Hippocampal formation (tissue), 2 donors: Measurements from ENCODE around the gene FAM114A2.
"Not testable (repeated sequence)": the region's sequence is repeated elsewhere in the genome, so short reads cannot be mapped to it uniquely, and the experiment has no call there.

Experiments
- DNase-seq, 2 donors: peaks; one replicate each; lab custom pipeline; 2025; lab: John Stamatoyannopoulos, UW

The FAM114A2 gene

GRCh38 chr5:154047324-154047723 lies 8.6 kb upstream of the FAM114A2 start:
- no peak for DNase-seq

GRCh38 chr5:154046486-154046885 lies 7.8 kb upstream of the FAM114A2 start:
- no peak for DNase-seq

GRCh38 chr5:154044581-154044980 lies 5.9 kb upstream of the FAM114A2 start:
- no peak for DNase-seq

- no peak for DNase-seq
Observed at GRCh38 chr5:154044099-154044498, 5.4 kb upstream of the FAM114A2 start.

DNA sequence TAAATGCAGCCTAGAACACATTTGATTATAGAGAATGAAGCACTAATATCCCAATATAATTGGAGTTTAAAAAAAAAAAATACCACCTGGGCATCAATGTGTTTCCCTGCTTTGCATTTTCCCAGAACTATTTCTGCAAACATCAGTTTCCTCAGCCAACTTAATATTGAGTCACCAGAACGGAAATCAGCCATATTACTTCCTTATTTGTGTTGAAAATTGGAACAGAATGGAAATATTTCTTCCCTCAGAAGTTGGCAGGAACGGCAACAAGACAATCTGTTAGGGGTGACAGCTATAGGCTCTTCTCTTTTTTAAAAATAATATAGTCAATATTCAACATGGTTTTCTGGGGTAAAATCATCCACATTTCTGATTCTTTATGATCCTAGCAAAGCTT lies 4.1 kb upstream of the FAM114A2 start:
- DNase-seq = no peak

DNA sequence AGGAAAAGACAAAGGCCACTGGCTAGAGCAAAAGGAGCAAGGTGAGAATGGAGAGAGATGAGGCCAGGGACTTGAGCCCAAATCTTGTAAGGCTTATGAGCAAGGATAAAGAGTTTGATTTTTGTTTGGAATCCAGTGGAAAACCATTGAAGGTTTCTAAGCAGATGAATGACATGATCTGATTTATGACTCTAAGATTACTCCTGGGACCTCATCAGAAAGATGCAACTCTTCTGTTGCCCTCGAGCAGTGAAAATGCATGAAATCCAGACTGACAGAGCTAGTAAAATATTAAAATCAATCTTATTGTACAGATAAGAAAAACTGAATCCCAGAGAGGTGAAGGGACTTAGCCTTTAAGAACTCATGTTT lies 734 bp upstream of the FAM114A2 start:
- DNase-seq = no peak

DNA sequence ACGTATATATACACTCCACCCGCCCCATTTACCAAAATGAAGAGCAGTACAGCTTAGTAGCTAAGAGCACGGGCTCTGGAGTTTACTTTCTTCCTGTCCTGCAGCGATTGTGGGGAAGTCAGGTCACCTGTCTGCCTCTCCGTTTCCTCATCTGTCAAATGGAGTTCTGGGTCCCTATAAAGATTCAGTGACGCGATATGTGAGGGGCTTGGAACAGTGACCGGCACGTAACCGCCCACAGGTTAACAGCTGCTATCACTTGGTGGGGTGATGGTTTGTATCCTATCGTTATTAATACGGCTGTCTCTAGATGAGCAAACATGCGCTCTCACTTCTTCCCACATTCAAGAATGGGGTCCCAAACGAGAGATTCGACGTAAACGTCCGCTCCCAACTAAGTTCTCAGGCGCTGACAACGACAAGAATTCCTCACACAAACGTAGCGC lies 426 bp downstream of the FAM114A2 start:
- no peak for DNase-seq

- no peak for DNase-seq
Observed at GRCh38 chr5:154034944-154035343, 3.8 kb downstream of the FAM114A2 start.

DNA sequence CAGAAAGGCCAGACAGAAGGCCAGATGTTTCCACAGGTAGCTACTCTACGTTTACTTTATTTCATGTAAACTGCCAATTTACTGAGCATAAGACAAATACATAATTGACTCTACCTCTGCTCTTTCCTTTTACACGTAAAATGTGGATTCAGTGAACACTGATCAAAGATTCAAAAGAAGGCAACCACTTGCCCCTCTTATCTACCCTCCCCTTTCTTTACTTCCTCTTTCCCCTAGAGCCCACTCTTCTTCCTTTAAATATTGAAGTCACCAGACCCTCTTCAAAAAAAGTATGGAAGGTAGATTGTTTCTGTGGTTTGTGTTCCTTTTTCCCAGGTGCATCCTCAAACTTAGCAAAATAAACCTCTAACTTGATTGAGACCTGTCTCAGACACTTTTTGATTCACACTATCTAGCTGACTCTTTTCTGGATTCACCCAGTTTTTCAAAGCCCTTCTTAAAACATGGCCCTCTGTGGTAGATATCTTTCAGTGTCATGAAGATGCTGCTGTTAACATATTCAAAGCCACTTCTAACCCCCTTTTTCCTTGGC lies 6.7 kb downstream of the FAM114A2 start:
- DNase-seq = no peak

GRCh38 chr5:154025951-154026350 lies 12.8 kb downstream of the FAM114A2 start:
- no peak for DNase-seq

- DNase-seq = not testable (repeated sequence)
Observed at GRCh38 chr5:154018919-154019318, 19.8 kb downstream of the FAM114A2 start.

DNA sequence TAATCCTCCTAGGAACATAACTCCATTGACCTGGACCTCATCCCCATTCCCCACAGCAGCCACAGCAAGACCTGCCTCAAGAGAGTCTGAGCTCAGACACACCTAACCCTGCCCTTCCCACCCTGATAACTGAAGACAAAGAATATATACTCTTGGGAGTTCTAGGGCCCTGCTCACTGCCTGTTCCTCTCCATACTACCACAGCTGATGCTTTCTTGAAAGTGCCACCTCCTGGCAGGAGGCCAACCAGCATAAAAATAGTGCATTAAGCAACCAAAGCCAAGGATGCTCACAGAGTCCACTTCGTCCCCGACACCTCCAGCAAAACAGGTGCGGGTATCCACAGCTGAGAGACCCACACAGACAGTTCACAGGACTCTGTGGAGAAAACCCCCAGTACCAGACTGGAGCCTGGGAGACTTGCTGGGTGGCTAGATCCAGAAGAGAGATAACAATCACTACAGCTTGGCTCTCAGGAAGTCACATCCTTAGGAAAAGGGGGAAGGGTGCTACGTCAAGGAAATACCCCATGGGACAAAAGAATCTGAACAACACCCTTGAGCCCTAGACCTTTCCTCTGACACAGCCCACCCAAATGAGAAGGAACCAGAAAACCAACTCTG lies 23.5 kb downstream of the FAM114A2 start:
- DNase-seq = no peak

DNA sequence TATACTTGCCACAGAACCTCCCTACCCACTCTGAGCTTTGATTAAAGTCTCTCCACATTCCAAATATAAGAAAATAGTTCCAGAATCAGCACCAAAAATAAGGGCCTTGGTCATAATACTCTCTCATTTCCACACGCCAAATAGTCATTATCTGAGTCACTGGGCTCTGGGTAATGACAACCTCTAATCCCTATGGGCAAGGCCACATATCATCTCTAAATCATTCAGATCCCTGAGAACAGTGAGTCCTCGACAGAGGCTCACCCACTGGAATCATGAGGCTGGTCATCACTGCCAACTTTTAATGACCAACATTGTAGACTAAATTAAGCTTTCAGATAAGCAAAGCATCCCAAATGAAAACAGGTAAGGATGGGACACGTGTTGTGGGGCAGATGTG lies 28.1 kb downstream of the FAM114A2 start:
- DNase-seq = no peak

DNA sequence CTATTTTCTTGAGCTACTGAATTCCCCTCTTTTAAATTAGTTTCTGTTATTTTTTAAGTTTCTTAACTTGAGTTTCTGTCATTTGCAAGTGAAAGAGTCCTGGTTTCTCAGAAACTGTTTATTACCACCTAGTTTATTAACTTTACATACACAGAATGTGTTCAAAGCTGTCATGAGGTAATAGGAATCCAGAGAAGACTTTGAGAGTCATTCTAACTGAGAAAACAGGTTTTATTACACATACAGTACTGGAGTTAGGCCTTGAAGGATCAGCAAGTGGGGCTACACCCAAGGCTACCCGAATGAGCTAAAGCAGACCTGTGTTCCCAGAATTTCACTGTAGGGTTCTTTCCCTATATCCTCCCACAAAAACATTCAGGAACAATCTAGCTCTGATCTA lies 33.1 kb downstream of the FAM114A2 start:
- no peak for DNase-seq

DNA sequence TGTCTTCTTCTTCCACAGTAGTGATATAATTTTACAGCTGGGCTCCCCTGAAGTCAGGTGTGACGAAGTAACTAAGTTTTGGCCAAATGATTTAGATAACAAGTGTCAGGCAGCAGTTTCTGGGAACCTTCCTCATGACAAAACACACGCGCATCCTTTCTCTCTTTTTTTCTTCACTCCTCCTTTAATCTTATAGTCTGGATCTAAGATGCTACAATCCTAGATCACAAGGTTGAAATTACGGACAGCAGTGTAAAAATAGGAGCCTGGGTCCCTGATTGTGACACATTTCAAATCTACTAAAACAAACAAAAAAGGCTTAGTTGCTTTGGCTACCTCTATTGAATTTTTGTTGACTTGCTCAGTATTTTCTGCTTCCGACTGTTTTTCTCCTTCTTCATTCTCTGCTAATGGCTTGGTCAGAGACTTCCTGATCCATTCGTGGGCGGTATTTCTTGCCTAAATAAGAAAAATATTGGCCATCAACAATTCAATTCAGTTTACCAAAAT lies 36.1 kb downstream of the FAM114A2 start:
- no peak for DNase-seq

GRCh38 chr5:154002093-154002492 lies 36.6 kb downstream of the FAM114A2 start:
- no peak for DNase-seq

DNA sequence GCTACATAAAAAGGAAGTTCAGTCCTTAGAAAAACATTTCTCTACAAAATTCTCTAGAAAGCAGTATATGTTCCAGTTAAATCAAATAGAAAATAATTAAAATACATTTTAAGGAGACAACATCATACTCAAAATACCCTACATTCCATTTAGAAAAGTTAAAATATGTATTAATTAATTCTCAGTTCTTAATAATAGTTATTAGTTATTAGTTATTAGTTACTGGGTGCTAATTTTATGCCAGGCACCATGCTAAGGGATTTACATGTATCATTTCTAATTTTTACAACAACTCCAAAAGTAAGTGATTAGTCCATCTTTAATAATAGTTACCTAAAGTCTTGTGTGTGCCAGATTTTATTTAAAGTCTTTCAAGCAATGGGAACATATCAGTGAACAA lies 38.0 kb downstream of the FAM114A2 start:
- DNase-seq = no peak

DNA sequence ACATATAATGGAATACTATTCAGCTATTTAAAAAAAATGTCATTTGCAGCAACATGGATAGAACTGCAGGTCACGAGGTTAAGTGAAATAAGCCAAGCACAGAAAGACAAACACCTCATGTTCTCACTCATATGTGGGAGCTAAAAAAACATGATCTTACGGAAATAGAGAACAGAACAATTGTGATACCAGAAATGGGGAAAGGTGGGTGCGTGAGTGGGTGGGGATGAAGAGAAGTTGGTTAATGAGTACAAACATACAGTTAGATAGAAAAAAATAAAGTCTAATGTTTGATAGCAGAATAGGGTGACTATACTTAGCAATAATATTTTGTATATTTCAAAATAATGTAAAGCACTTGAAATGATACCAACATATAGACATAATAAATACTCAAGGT lies 38.7 kb downstream of the FAM114A2 start:
- DNase-seq = no peak

DNA sequence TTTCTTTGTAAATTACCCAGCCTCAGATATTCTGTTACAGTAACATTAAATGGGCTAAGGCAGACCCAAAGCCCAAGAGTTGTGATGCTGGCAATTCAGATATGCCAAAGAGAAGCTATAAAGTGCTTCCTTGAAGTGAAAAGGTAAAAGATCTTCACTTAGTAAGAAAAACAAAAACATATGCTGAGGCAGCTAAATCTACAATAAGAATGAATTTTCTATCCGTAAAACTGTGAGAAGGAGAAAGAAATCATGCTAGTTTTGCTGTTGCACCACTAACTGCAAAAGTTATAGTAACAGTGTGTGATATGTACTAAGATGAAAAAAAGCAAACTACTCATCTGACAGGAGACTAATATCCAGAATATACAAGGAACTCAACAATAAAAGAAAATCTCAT lies 39.9 kb downstream of the FAM114A2 start:
- DNase-seq = no peak

GRCh38 chr5:153998010-153998409 lies 40.7 kb downstream of the FAM114A2 start:
- no peak for DNase-seq

- no peak for DNase-seq
Observed at GRCh38 chr5:153991168-153991567, 47.5 kb downstream of the FAM114A2 start.

DNA sequence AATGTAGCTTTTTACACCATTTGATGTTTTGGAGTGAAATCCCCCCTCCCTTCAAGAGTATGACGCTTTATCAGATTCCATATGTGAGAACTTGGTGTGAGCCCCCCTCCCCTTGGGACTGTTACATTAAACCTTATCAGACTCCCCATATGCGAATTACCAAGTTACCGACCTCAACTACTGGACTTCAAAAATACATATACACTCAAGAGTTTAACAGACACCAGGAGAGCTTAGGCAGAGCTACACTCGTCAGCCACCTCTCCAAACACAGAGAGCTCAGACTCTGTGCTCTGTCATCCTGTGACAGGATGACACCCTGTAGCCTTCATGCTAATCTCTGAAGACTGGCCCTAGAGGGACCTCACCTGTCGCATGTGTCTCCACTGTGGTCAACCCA lies 50.2 kb downstream of the FAM114A2 start:
- no peak for DNase-seq

GRCh38 chr5:153987301-153987700 lies 51.4 kb downstream of the FAM114A2 start:
- no peak for DNase-seq

GRCh38 chr5:153985498-153985897 lies 53.2 kb downstream of the FAM114A2 start:
- no peak for DNase-seq
